IMR-90 (cell line): Measurements from ENCODE around the gene AP4B1. TPM values are rescaled to one million over a fixed set of nuclear protein-coding genes. Genes with fewer than 3 reads are reported as not detected.
"Not testable (repeated sequence)": the region's sequence is repeated elsewhere in the genome, so short reads cannot be mapped to it uniquely, and the experiment has no call there.

Experiments
- ATAC-seq: fragments of 200-7000 bp; cut with Tn5 transposase; 2 replicates; pipeline ENCODE4 v1.9.1; 2020; ENCODE audit warnings: low read depth, mild to moderate bottlenecking, moderate library complexity
- BruUV-seq: library from RNA; stranded (reverse); fragments of 400-500 nt; replicated peaks from 2 replicates; lab custom pipeline; 2021; lab: Mats Ljungman, UMichigan
- CTCF ChIA-PET: fragments of 300-600 bp; formaldehyde crosslinking; extraction: SDS; loops from one replicate; lab custom pipeline; 2021; ENCODE audit warnings: antibody characterized with exemption; lab: Yijun Ruan, JAX
- POLR2A ChIA-PET: fragments of 300-600 bp; sonication (Branson Sonifier 250); formaldehyde crosslinking; loops from one replicate; lab custom pipeline; 2022; ENCODE audit warnings: antibody characterized with exemption; ENCODE audit not compliant: unreplicated experiment; lab: Charles Lee
- DNase-seq: peaks from one replicate; pipeline ENCODE4 v3.0.0; 2013
- H2AFZ ChIP-seq: replicated peaks from 2 replicates; pipeline ENCODE3; 2013; ENCODE audit warnings: low read length, mild to moderate bottlenecking; ENCODE audit not compliant: poor library complexity
- H2AK5ac ChIP-seq: 2 replicates; pipeline ENCODE4 v1.6.1; 2013; ENCODE audit warnings: low read depth, low read length, inconsistent platforms
- H2AK9ac ChIP-seq: replicated peaks from 2 replicates; pipeline ENCODE3; 2013; ENCODE audit warnings: mild to moderate bottlenecking, low read depth, low read length, moderate library complexity; ENCODE audit not compliant: poor library complexity
- H2BK120ac ChIP-seq: 2 replicates; pipeline ENCODE4 v1.6.1; 2013; ENCODE audit warnings: low read depth, low read length, inconsistent platforms
- H2BK15ac ChIP-seq: 3 replicates; pipeline ENCODE4 v1.6.1; 2013; ENCODE audit warnings: low read depth, low read length, inconsistent platforms
- H2BK20ac ChIP-seq: 2 replicates; pipeline ENCODE4 v1.6.1; 2013; ENCODE audit warnings: low read depth, mild to moderate bottlenecking, inconsistent platforms, low read length, moderate library complexity
- H2BK5ac ChIP-seq: 2 replicates; pipeline ENCODE4 v1.6.1; 2013; ENCODE audit warnings: mild to moderate bottlenecking, low read depth, low read length, inconsistent platforms; ENCODE audit not compliant: poor library complexity, severe bottlenecking
- H3K14ac ChIP-seq: replicated peaks from 2 replicates; pipeline ENCODE4 v1.6.1; 2013; ENCODE audit warnings: low read depth, low read length, inconsistent platforms
- H3K18ac ChIP-seq: 2 replicates; pipeline ENCODE4 v1.6.1; 2013; ENCODE audit warnings: low read depth, low read length, control low read depth
- H3K23ac ChIP-seq: 2 replicates; pipeline ENCODE4 v1.6.1; 2013; ENCODE audit warnings: low read depth, low read length, inconsistent platforms
- H3K27ac ChIP-seq: 2 replicates; pipeline ENCODE4 v1.5.1; 2013; ENCODE audit warnings: mild to moderate bottlenecking, control low read depth, low read length; ENCODE audit not compliant: insufficient read depth
- H3K27me3 ChIP-seq: 2 replicates; pipeline ENCODE4 v1.6.1; 2013; ENCODE audit warnings: low read length; ENCODE audit not compliant: control insufficient read depth, insufficient read depth
- H3K36me3 ChIP-seq: 2 replicates; pipeline ENCODE4 v1.6.1; 2013; ENCODE audit warnings: low read length, mixed read lengths; ENCODE audit not compliant: control insufficient read depth, insufficient read depth
- H3K4ac ChIP-seq: 2 replicates; pipeline ENCODE4 v1.6.1; 2013; ENCODE audit warnings: low read depth, low read length, inconsistent platforms
- H3K4me1 ChIP-seq: 2 replicates; pipeline ENCODE4 v1.6.1; 2013; ENCODE audit warnings: low read length, mixed read lengths; ENCODE audit not compliant: control insufficient read depth, insufficient read depth
- H3K4me2 ChIP-seq: 2 replicates; pipeline ENCODE4 v1.6.1; 2013; ENCODE audit warnings: low read depth, mild to moderate bottlenecking, control low read depth, low read length, moderate library complexity
- H3K4me3 ChIP-seq: 2 replicates; pipeline ENCODE4 v1.5.1; 2013; ENCODE audit warnings: low read depth, mild to moderate bottlenecking, control low read depth, low read length, moderate library complexity; ENCODE audit not compliant: insufficient read depth
- H3K56ac ChIP-seq: 2 replicates; pipeline ENCODE4 v1.6.1; 2013; ENCODE audit warnings: low read length, inconsistent platforms; ENCODE audit not compliant: insufficient read depth; ENCODE audit errors: extremely low read depth
- H3K79me1 ChIP-seq, 2 experiments: 2 replicates each; pipeline ENCODE4 v1.6.1; 2013; ENCODE audit warnings: low read length in 2 of 2, inconsistent platforms in 1 of 2, low read depth in 1 of 2
- H3K9ac ChIP-seq: 2 replicates; pipeline ENCODE4 v1.6.1; 2013; ENCODE audit warnings: low read depth, low read length, control low read depth
- H3K9me1 ChIP-seq: 2 replicates; pipeline ENCODE4 v1.6.1; 2013; ENCODE audit warnings: low read length, inconsistent platforms; ENCODE audit not compliant: insufficient read depth
- H3K9me3 ChIP-seq: 2 replicates; pipeline ENCODE4 v1.6.1; 2013; ENCODE audit warnings: low read length; ENCODE audit not compliant: control insufficient read depth, insufficient read depth
- H4K20me1 ChIP-seq: 2 replicates; pipeline ENCODE4 v1.6.1; 2013; ENCODE audit warnings: low read length, inconsistent platforms; ENCODE audit not compliant: insufficient read depth
- H4K5ac ChIP-seq: 2 replicates; pipeline ENCODE4 v1.6.1; 2013; ENCODE audit warnings: mild to moderate bottlenecking, low read depth, low read length, control low read depth
- H4K8ac ChIP-seq, 2 experiments: 2 replicates each; pipeline ENCODE4 v1.6.1; 2013; ENCODE audit warnings: low read depth in 2 of 2, low read length in 2 of 2, control low read depth in 1 of 2, inconsistent platforms in 1 of 2
- H4K91ac ChIP-seq: 2 replicates; pipeline ENCODE4 v1.6.1; 2013; ENCODE audit warnings: low read depth, low read length, inconsistent platforms; ENCODE audit not compliant: insufficient read depth
- CEBPB ChIP-seq: IDR thresholded peaks from 2 replicates; pipeline ENCODE4 v1.6.1; 2012; ENCODE audit warnings: low read depth, low read length, improper control_type of control experiment
- WGBS, 2 experiments: methylation state at CpG; one replicate each; pipeline versions ENCODE4 v1.1.5 to v1.1.7; 2013; ENCODE audit warnings: missing lambda C conversion rate in 2 of 2; ENCODE audit not compliant: insufficient read length in 1 of 2; ENCODE audit errors: extremely low coverage in 2 of 2; 5-methylcytosine and 5-hydroxymethylcytosine counted together
- dilution Hi-C: fragments of 300-500 bp; cut with HindIII; formaldehyde crosslinking; loops from one replicate; pipeline ENCODE4 v1.14.3; 2018; ENCODE audit warnings: low sequenced_read_pairs; ENCODE audit not compliant: unreplicated experiment
- in situ Hi-C: fragments of 300-500 bp; cut with MboI; formaldehyde crosslinking; loops from 3 replicates; pipeline ENCODE4 v1.14.3; 2019; ENCODE audit warnings: low sequenced_read_pairs, inconsistent platforms, mixed read lengths
- intact Hi-C: fragments of 100-400 bp; cut with micrococcal nuclease; formaldehyde crosslinking; loops from 2 replicates; pipeline ENCODE4 v1.10.0; 2022
- polyA plus RNA-seq, 3 experiments: library from polyadenylated mRNA; depleted of rRNA; stranded (reverse); fragments of >200 nt; gene quantifications; 2 replicates each; pipeline ENCODE4 v1.2.3, GENCODE V29; 2012; ENCODE audit warnings: low replicate concordance in 1 of 3
- total RNA-seq: library from RNA; depleted of rRNA; stranded (reverse); fragments of >200 nt; gene quantifications from 2 replicates; pipeline ENCODE4 v1.2.3, GENCODE V29; 2012

Gene AP4B1
- total and polyA plus RNA-seq, 2 of the 4 experiments (the other 2 are of a cell fraction) = 15.6 to 18.1 TPM

- CTCF ChIA-PET = interaction anchor here (0.6 to 1.5 kb wide), 2 partner anchors 11 to 1235 kb away, joined by 3 to 5 read pairs; no protein-coding TSS in a partner anchor
- H2BK5ac ChIP-seq, BruUV-seq, H2BK20ac ChIP-seq, H2BK15ac ChIP-seq, H2BK120ac ChIP-seq, H3K27ac ChIP-seq, H2AK9ac ChIP-seq, H3K56ac ChIP-seq, dilution Hi-C loops, H3K9me3 ChIP-seq, H4K5ac ChIP-seq, H3K4me2 ChIP-seq, H3K23ac ChIP-seq, H3K14ac ChIP-seq, H3K4me3 ChIP-seq, H2AFZ ChIP-seq, H3K18ac ChIP-seq, H4K91ac ChIP-seq, H3K4ac ChIP-seq, H3K27me3 ChIP-seq, H3K9ac ChIP-seq, H2AK5ac ChIP-seq, H4K8ac ChIP-seq, H3K36me3 ChIP-seq, in situ Hi-C loops, H3K4me1 ChIP-seq, DNase-seq, H3K9me1 ChIP-seq: not testable (repeated sequence)
- peaks cover 14% of the 10 kb centered on the region; the same call in 1 of the 2 replicates for H4K20me1 ChIP-seq
- intact Hi-C loops = loop anchor here (5.0 kb wide), 1 partner anchor 111 kb away; no protein-coding TSS in a partner anchor
- no CpG with 5 or more reads among the region's 4 CpGs for WGBS, 2 experiments
- H3K79me1 ChIP-seq = peaks cover 29 to 56% of the 10 kb centered on the region in 2 experiments
- peak; percentile 50 for TF ChIP-seq CEBPB
- ATAC-seq = peak; percentile 19; the same call in 1 of the 2 replicates
- POLR2A ChIA-PET = interaction anchor here (0.6 to 1.1 kb wide), 2 partner anchors 18 to 23 kb away, joined by 3 to 14 read pairs; no protein-coding TSS in a partner anchor
These were observed 43.6 kb upstream of the AP4B1 start for GRCh38 chr1:113948151-113948550.
